Heart left ventricle (tissue), 16 donors: ENCODE measurements around the gene RAB13. TPM values are rescaled to one million over a fixed set of nuclear protein-coding genes. Genes with fewer than 3 reads are reported as not detected.

Experiments used
- ATAC-seq, 4 donors: fragments of 200-7000 bp; cut with Tn5 transposase; one replicate each; pipeline ENCODE4 v1.9.1; 2020 to 2022; ENCODE audit warnings: moderate library complexity in 4 of 4, mild to moderate bottlenecking in 3 of 4, moderate number of reproducible peaks in 1 of 4
- DNase-seq, 5 donors: peaks; one replicate each; pipeline ENCODE4 v3.0.0-alpha.2; 2020
- H3K27ac ChIP-seq, 12 donors: fragments of 200-600 bp; sonication (generic) in 4 of 12; one replicate each; pipeline versions ENCODE4 v1.5.0 to v1.8.0; 2016 to 2022; ENCODE audit warnings: mild to moderate bottlenecking in 2 of 12
- H3K27me3 ChIP-seq, 9 donors: fragments of 200-600 bp; sonication (generic) in 2 of 9; one replicate each; pipeline versions ENCODE4 v1.5.1 to v1.8.0; 2016 to 2022; ENCODE audit warnings: mild to moderate bottlenecking in 3 of 9
- H3K36me3 ChIP-seq, 9 donors: fragments of 200-600 bp; sonication (generic) in 2 of 9; one replicate each; pipeline versions ENCODE4 v1.5.0 to v1.8.0; 2018 to 2022; ENCODE audit warnings: mild to moderate bottlenecking in 2 of 9
- H3K4me1 ChIP-seq, 12 donors: fragments of 200-600 bp; sonication (generic) in 4 of 12; one replicate each; pipeline versions ENCODE4 v1.5.0 to v1.8.0; 2016 to 2022; ENCODE audit warnings: mild to moderate bottlenecking in 3 of 12
- H3K4me3 ChIP-seq, 12 donors: fragments of 200-600 bp; sonication (generic) in 4 of 12; one replicate each; pipeline versions ENCODE4 v1.5.0 to v1.8.0; 2017 to 2022; ENCODE audit warnings: mild to moderate bottlenecking in 9 of 12, moderate library complexity in 4 of 12
- H3K9me3 ChIP-seq, 12 donors: fragments of 200-600 bp; sonication (generic) in 4 of 12; one replicate each; pipeline versions ENCODE4 v1.5.0 to v1.8.0; 2016 to 2022; ENCODE audit warnings: mild to moderate bottlenecking in 1 of 12
- CTCF ChIP-seq, 12 donors: fragments of 200-600 bp; sonication (generic) in 4 of 12; IDR thresholded peaks; one replicate each; pipeline versions ENCODE4 v1.5.0 to v1.8.0; 2018 to 2022; ENCODE audit warnings: antibody characterized with exemption in 12 of 12, mild to moderate bottlenecking in 5 of 12
- POLR2A ChIP-seq, 2 donors: fragments of 450-650 bp; IDR thresholded peaks; one replicate each; pipeline ENCODE4 v1.6.1; 2017; ENCODE audit warnings: antibody characterized with exemption in 2 of 2, mild to moderate bottlenecking in 2 of 2, moderate library complexity in 2 of 2
- WGBS, 4 donors: extraction: QIAGEN DNeasy Blood & Tissue Kit in 2 of 4; methylation state at CpG; one replicate each; pipeline versions ENCODE4 v1.1.5 to v1.1.7; 2013 to 2018; 5-methylcytosine and 5-hydroxymethylcytosine counted together
- intact Hi-C, 10 donors: fragments of 100-400 bp; cut with DNase I; formaldehyde crosslinking; loops; one replicate each; pipeline versions ENCODE4 v1.11.1 to v1.14.2; 2022
- polyA plus RNA-seq, 2 donors: library from polyadenylated mRNA; stranded (reverse); fragments of 200-250 nt; gene quantifications; one replicate each; pipeline ENCODE4 v1.2.3, GENCODE V29; 2013
- total RNA-seq, 9 donors: library from RNA; depleted of rRNA in 2 of 9; stranded (reverse); fragments of >200 nt in 2 of 9; fragmentation: NEBNext Ultra II Directional in 3 of 9; extraction: Animal tissue kit (Norgen Biotek cat#: 25700) in 3 of 9; gene quantifications; one replicate each; pipeline versions ENCODE4 v1.1.0 to v1.2.4, GENCODE V29; 2016 to 2023
- donor health status: ischemic (EF 13 %, LVEDD 7.1; RV severe dilation, severe dysfunction).
- donor health status: healthy with polysubstance abuse.
- donor health status: DM: no; HTN: yes; CAD: no.
- donor health status: DM: no; HTN: no; CAD: no.
- donor health status: ischemic (EF 25% LVEDD 6.9; RV normal size, moderate dysfunction).
- donor health status: ischemic (EF 25% LVEDD 5.7; RV mildly dilated, moderate dysfunction).
- donor health status: healthy.
- donor health status: DM: yes; HTN: yes; CAD: no.
- donor health status: ischemic (EF 35%, LVEDD 5.7; RV mildly dilated, moderate dysfunction).
- donor health status: nonischemic (EF 11% LVEDD 7.7; RV severe dilation, severe dysfunction).
- donor health status: DM: yes; HTN: yes; CAD: no.
- donor health status: PGD.
- donor health status: ischemic (EF 29% LVEDD 5.4; RV normal size, mild dysfunction).
- donor health status: nonischemic (EF 23%, LVEDD 6.1; RV moderate dilation, normal function).

The RAB13 gene
- total and polyA plus RNA-seq, 11 donors = 18.2 to 107 (median 61.9) TPM

- H3K4me3 ChIP-seq = peak within 1 kb of the TSS; percentile 70 to 97 (median 88)
- no peaks in the 10 kb centered on the region for H3K27me3 ChIP-seq
- DNase-seq = peak; percentile 90 to 94 (median 92)
- WGBS, 4 donors = 0 to 1% (median 0%) methylated on average over 23 to 75 of the region's 75 CpGs
- peak; percentile 90 to 97 (median 96) for ATAC-seq
- peaks cover 0 to 52% (median 43%) of the 10 kb centered on the region in 9 donors for H3K36me3 ChIP-seq
- no peak for TF ChIP-seq CTCF (IDR thresholded peaks at IDR 0.05)
- TF ChIP-seq POLR2A (IDR thresholded peaks at IDR 0.05) = peak; percentile 66 to 91
- peaks cover 0 to 40% (median 19%) of the 10 kb centered on the region in 12 donors for H3K4me1 ChIP-seq
- intact Hi-C loops = loop anchor here in 3 of 10 donors (1.0 to 5.0 kb wide), 3 partner anchors 10 to 55 kb away; partner anchors contain the start of genes CREB3L4 (in 1 of the 3), DENND4B (in 1 of the 3) and GATAD2B (in 1 of the 3)
- H3K9me3 ChIP-seq = no peaks in the 10 kb centered on the region
- H3K27ac ChIP-seq = peak within 1 kb of the TSS; percentile 72 to 97 (median 92)
Observed at GRCh38 chr1:153977250-153978240, 8.6 kb downstream of the RAB13 start, which contains the start of gene JTB. Gene JTB, minus strand, starts transcription at chr1:153977674. Its CDS starts 422 bp downstream, at chr1:153977252.

- peaks cover 0 to 50% (median 40%) of the 10 kb centered on the region in 9 donors for H3K36me3 ChIP-seq
- intact Hi-C loops = loop anchor here in 3 of 10 donors (1.0 to 5.0 kb wide), 3 partner anchors 10 to 55 kb away; partner anchors contain the start of genes CREB3L4 (in 1 of the 3), DENND4B (in 1 of the 3) and GATAD2B (in 1 of the 3)
- H3K27me3 ChIP-seq = no peaks in the 10 kb centered on the region
- H3K9me3 ChIP-seq = no peaks in the 10 kb centered on the region
- TF ChIP-seq POLR2A (IDR thresholded peaks at IDR 0.05) (no peak), CTCF (IDR thresholded peaks at IDR 0.05) (no peak)
- DNase-seq (no peak), ATAC-seq (peak in 1 of 4 donors; percentile 1)
- peak overlapping the region; percentile 72 to 97 (median 92) for H3K27ac ChIP-seq
- peaks cover 0 to 46% (median 19%) of the 10 kb centered on the region in 12 donors for H3K4me1 ChIP-seq
- 0 to 5% (median 2%) methylated on average over 12 to 16 of the region's 16 CpGs for WGBS, 4 donors
- peak overlapping the region; percentile 70 to 97 (median 88) for H3K4me3 ChIP-seq
Observed at GRCh38 chr1:153976819-153977249, 9.3 kb downstream of the RAB13 start.

GRCh38 chr1:153973525-153973924 is 12.6 kb downstream of the RAB13 start:
- Histone ChIP-seq H3K4me1 (peaks cover 0 to 53% (median 19%) of the 10 kb centered on the region in 12 donors), H3K9me3 (no peaks in the 10 kb centered on the region), H3K36me3 (peaks cover 0 to 36% (median 33%) of the 10 kb centered on the region in 9 donors), H3K4me3 (no peak overlapping the region), H3K27me3 (no peaks in the 10 kb centered on the region), H3K27ac (no peak overlapping the region)
- no peak for TF ChIP-seq CTCF (IDR thresholded peaks at IDR 0.05)
- no peak for TF ChIP-seq POLR2A (IDR thresholded peaks at IDR 0.05)
- DNase-seq (no peak), ATAC-seq (no peak)
- intact Hi-C loops = no loop called here
- WGBS, 4 donors = 72 to 82% (median 80%) methylated on average over 7 of the region's 7 CpGs

GRCh38 chr1:153973071-153973470 is 13.1 kb downstream of the RAB13 start:
- 92 to 96% (median 94%) methylated on average over 3 of the region's 3 CpGs for WGBS, 4 donors

More at GRCh38 chr1:153973071-153973470, 13.1 kb downstream of the RAB13 start:
- Histone ChIP-seq H3K4me1 (peaks cover 0 to 52% (median 19%) of the 10 kb centered on the region in 12 donors), H3K27me3 (no peaks in the 10 kb centered on the region), H3K9me3 (no peaks in the 10 kb centered on the region), H3K27ac (no peak overlapping the region), H3K4me3 (no peak overlapping the region), H3K36me3 (peaks cover 0 to 36% (median 33%) of the 10 kb centered on the region in 9 donors)
- DNase-seq (no peak), ATAC-seq (no peak)
- intact Hi-C loops = no loop called here
- TF ChIP-seq CTCF (IDR thresholded peaks at IDR 0.05) (no peak), POLR2A (IDR thresholded peaks at IDR 0.05) (no peak)
